H1 (cell line): ENCODE data around the gene MRPL20. TPM values are rescaled to one million over a fixed set of nuclear protein-coding genes. Genes with fewer than 3 reads are reported as not detected.

Experiments used
- CHD7 ChIP-seq: fragments of 300-600 bp; sonication (generic); IDR thresholded peaks from 2 replicates; pipeline ENCODE4 v1.7.1; 2012; ENCODE audit warnings: low read length, moderate library complexity, mild to moderate bottlenecking, inconsistent platforms; ENCODE audit not compliant: insufficient replicate concordance
- EZH2 ChIP-seq: fragments of 200-600 bp; sonication (generic); IDR thresholded peaks from 2 replicates; pipeline ENCODE4 v1.7.1; 2012; ENCODE audit warnings: low read depth, mild to moderate bottlenecking, moderate library complexity, low read length, inconsistent platforms; ENCODE audit not compliant: severe bottlenecking
- SP4 ChIP-seq: IDR thresholded peaks from 2 replicates; pipeline ENCODE4 v1.6.1; 2012; ENCODE audit warnings: low read length, inconsistent platforms
- polyA plus RNA-seq, 7 experiments: library from polyadenylated mRNA; depleted of rRNA in 3 of 7; stranded (reverse) in 5 of 7; unstranded in 2 of 7; fragments of >200 nt in 5 of 7; fragments of 200-250 nt in 2 of 7; gene quantifications; 1 replicate in 5 of 7; 2 replicates in 1 of 7; 4 replicates in 1 of 7; pipeline versions ENCODE4 v1.2.1 to v1.2.3, GENCODE V29; 2011 to 2013; ENCODE audit warnings: missing spikeins in 2 of 7, mixed read lengths in 2 of 7
- total RNA-seq: library from RNA; stranded (reverse); fragmentation: NEBNext Ultra II Directional; extraction: Animal tissue kit (Norgen Biotek cat#: 25700); gene quantifications from 2 replicates; pipeline ENCODE4 v1.2.1, GENCODE V29; 2021

MRPL20 gene
- total and polyA plus RNA-seq, 2 of the 8 experiments (the other 6 are each of a cell fraction or from before 2014, with no cell fraction given), result 126 to 151 TPM

- TF ChIP-seq CHD7 (no peak), EZH2 (no peak), SP4 (no peak)
Measured at GRCh38 chr1:1437033-1437903, 30.2 kb upstream of the MRPL20 start (continued).
